HCT116 (cell line): ENCODE data around the gene SLC4A2.

Experiments used
- ATF3 ChIP-seq: IDR thresholded peaks from 2 replicates; pipeline ENCODE4 v1.6.1; 2012
- CBX3 ChIP-seq: IDR thresholded peaks from 2 replicates; pipeline ENCODE4 v1.6.1; 2012; ENCODE audit warnings: low read depth
- CEBPB ChIP-seq: IDR thresholded peaks from 2 replicates; pipeline ENCODE4 v1.6.1; 2012; ENCODE audit warnings: low read depth
- CTCF ChIP-seq, 3 experiments: fragments of 200-600 bp in 1 of 3; sonication (generic) in 1 of 3; IDR thresholded peaks in 2 of 3; conservative IDR thresholded peaks in 1 of 3; 2 replicates each; pipeline ENCODE4 v1.5.1; 2012 to 2017; ENCODE audit warnings: low read depth in 2 of 3, low read length in 2 of 3, antibody characterized with exemption in 1 of 3, borderline replicate concordance in 1 of 3, control low read depth in 1 of 3, mild to moderate bottlenecking in 1 of 3, mixed read lengths in 1 of 3, mixed run types in 1 of 3, moderate library complexity in 1 of 3; ENCODE audit not compliant: insufficient read depth in 1 of 3
- EZH2 ChIP-seq: fragments of 200-600 bp; sonication (generic); IDR thresholded peaks from 2 replicates; pipeline ENCODE4 v1.6.1; 2017; ENCODE audit warnings: antibody characterized with exemption, mixed run types
- EZH2phosphoT487 ChIP-seq: fragments of 200-600 bp; IDR thresholded peaks from 2 replicates; pipeline ENCODE4 v1.6.1; 2018; ENCODE audit warnings: antibody characterized with exemption, borderline replicate concordance
- MAX ChIP-seq: IDR thresholded peaks from 2 replicates; pipeline ENCODE4 v1.6.1; 2012
- POLR2A ChIP-seq: IDR thresholded peaks from 2 replicates; pipeline ENCODE4 v1.7.0; 2011; ENCODE audit warnings: borderline replicate concordance; ENCODE audit not compliant: insufficient read depth, insufficient read length; ENCODE audit errors: extremely low read depth
- POLR2AphosphoS5 ChIP-seq: IDR thresholded peaks from 2 replicates; pipeline ENCODE4 v1.6.1; 2011; ENCODE audit warnings: mild to moderate bottlenecking, low read depth, low read length, moderate library complexity
- SIN3A ChIP-seq: IDR thresholded peaks from 2 replicates; pipeline ENCODE4 v1.6.1; 2012; ENCODE audit warnings: low read depth
- SRF ChIP-seq: IDR thresholded peaks from 2 replicates; pipeline ENCODE4 v1.6.1; 2012; ENCODE audit warnings: low read depth
- YY1 ChIP-seq: IDR thresholded peaks from 2 replicates; pipeline ENCODE4 v1.6.1; 2011; ENCODE audit warnings: low read length, low read depth, moderate library complexity, mild to moderate bottlenecking; ENCODE audit not compliant: insufficient replicate concordance; ENCODE audit errors: extremely low read depth
- ZBTB33 ChIP-seq: IDR thresholded peaks from 2 replicates; pipeline ENCODE4 v1.6.1; 2011; ENCODE audit warnings: mild to moderate bottlenecking, low read length, moderate library complexity; ENCODE audit not compliant: insufficient replicate concordance; ENCODE audit errors: extremely low read depth

GRCh38 chr7:151018421-151019129 lies 40.8 kb upstream of the SLC4A2 start:
- TF ChIP-seq ATF3, result no peak
- no peak for TF ChIP-seq POLR2AphosphoS5
- no peak for TF ChIP-seq CEBPB
- no peak for TF ChIP-seq POLR2A
- no peak for TF ChIP-seq CBX3
- TF ChIP-seq EZH2, result no peak
- TF ChIP-seq CTCF (IDR thresholded peaks at IDR 0.05 in 2 of 3, conservative IDR thresholded peaks at IDR 0.05 in 1 of 3; ENCODE audit: borderline replicate concordance in 1 of 3, insufficient read depth in 1 of 3, low read depth in 2 of 3, low read length in 2 of 3), result no peak
- no peak for TF ChIP-seq MAX
- no peak for TF ChIP-seq YY1
- no peak for TF ChIP-seq SIN3A
- TF ChIP-seq EZH2phosphoT487, result no peak
- no peak for TF ChIP-seq SRF
- TF ChIP-seq ZBTB33, result no peak
